ENCODE data around the gene PPP4R3A.
A peak's percentile ranks its signal among the peaks of the same experiment; 100 is the strongest.

DNA sequence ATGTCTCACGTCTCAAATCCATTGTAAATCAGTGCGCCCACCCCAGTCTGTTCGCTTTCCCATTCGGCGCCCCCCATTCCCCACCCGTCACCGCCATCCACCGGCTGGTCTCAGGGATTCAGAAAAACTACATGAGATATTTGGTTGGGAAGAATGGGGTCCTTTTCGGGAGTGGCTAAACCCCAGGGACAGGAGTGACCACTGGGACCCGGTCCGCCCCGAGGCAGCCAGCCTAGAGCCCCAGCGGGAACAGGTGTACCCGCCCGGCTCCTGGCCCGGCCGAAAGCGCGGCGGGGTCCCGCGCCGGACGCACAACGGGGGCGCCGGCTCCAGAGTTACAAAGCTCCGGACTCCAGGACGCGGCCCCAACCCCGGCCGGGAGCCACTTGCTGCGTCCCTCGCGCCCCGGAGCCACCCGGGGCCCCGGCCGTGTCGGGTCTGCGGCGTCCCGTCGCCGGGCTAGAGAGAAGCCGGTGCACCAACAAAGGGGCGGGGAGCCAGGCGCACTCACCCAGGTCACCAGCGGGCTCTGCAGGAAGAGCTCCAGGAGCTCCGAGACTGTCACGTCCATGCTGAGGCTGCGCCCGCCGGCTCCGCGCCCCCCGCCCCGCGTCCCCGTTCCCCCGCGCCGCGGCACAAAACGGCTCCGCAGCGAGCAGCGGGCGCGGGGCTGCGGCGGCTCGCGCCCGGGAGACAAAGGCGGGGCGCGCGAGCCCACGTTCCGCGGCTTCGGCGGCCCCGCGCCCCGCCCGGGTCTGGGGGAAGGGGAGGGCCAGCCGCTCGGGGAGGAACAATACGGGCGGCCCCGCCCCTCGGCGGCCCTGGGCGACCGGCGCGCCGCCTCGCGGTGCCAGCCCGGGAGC lies 92.8 kb downstream of the PPP4R3A start, which contains the start of gene CCDC88C:
- TF ChIP-seq, protein P1, sequence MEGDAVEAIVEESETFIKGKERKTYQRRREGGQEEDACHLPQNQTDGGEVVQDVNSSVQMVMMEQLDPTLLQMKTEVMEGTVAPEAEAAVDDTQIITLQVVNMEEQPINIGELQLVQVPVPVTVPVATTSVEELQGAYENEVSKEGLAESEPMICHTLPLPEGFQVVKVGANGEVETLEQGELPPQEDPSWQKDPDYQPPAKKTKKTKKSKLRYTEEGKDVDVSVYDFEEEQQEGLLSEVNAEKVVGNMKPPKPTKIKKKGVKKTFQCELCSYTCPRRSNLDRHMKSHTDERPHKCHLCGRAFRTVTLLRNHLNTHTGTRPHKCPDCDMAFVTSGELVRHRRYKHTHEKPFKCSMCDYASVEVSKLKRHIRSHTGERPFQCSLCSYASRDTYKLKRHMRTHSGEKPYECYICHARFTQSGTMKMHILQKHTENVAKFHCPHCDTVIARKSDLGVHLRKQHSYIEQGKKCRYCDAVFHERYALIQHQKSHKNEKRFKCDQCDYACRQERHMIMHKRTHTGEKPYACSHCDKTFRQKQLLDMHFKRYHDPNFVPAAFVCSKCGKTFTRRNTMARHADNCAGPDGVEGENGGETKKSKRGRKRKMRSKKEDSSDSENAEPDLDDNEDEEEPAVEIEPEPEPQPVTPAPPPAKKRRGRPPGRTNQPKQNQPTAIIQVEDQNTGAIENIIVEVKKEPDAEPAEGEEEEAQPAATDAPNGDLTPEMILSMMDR (IDR thresholded peaks at IDR 0.05) = peak in 2 of 7 experiments; percentile 14 to 36
- peak in 1 of 3 donors; percentile 21 for TF ChIP-seq POLR2A (IDR thresholded peaks at IDR 0.05)

Data from body of pancreas (tissue), 4 donors.